Endothelial cell of umbilical vein (primary cell): Measurements from ENCODE around the gene MYLK2. TPM values are rescaled to one million over a fixed set of nuclear protein-coding genes. Genes with fewer than 3 reads are reported as not detected.

Experiments
- BruUV-seq: library from RNA; stranded (reverse); fragments of 400-500 nt; replicated peaks from 2 replicates; lab custom pipeline; 2021; lab: Mats Ljungman, UMichigan
- CTCF ChIA-PET: fragments of 300-600, 350-600 bp; sonication (Branson Sonifier 250); formaldehyde crosslinking; loops from one replicate; lab custom pipeline; 2021; ENCODE audit warnings: antibody characterized with exemption, inconsistent platforms; lab: Charles Lee
- POLR2A ChIA-PET: fragments of 300-600, 350-600 bp; sonication (Branson Sonifier 250); formaldehyde crosslinking; loops from one replicate; lab custom pipeline; 2021; ENCODE audit warnings: antibody characterized with exemption, inconsistent platforms; lab: Charles Lee
- DNase-seq: peaks from one replicate; pipeline ENCODE4 v3.0.0-alpha.2; 2011; ENCODE audit warnings: low read depth, low spot score
- FAIRE-seq: peaks from 2 replicates; lab custom pipeline; 2011; peaks lifted over from hg19 to GRCh38; lab: Jason Lieb, UNC
- H2AFZ ChIP-seq: 2 replicates; pipeline ENCODE4 v1.6.0; 2012; ENCODE audit warnings: low read depth, low read length, control low read depth, inconsistent platforms
- H3K27ac ChIP-seq: 2 replicates; pipeline ENCODE4 v1.5.1; 2011; ENCODE audit warnings: low read depth, mild to moderate bottlenecking, control low read depth, low read length, moderate library complexity; ENCODE audit not compliant: insufficient read depth
- H3K27me3 ChIP-seq, 2 experiments: 2 replicates each; pipeline versions ENCODE4 v1.6.0 to v1.6.1; 2011; ENCODE audit warnings: low read length in 2 of 2, mixed read lengths in 1 of 2; ENCODE audit not compliant: control insufficient read depth in 2 of 2, insufficient read depth in 2 of 2
- H3K36me3 ChIP-seq, 2 experiments: 2 replicates in 1 of 2; 3 replicates in 1 of 2; pipeline ENCODE4 v1.5.1; 2011; ENCODE audit warnings: low read length in 2 of 2, mild to moderate bottlenecking in 1 of 2, moderate library complexity in 1 of 2; ENCODE audit not compliant: control insufficient read depth in 2 of 2, insufficient read depth in 2 of 2; ENCODE audit errors: extremely low read depth in 1 of 2
- H3K4me1 ChIP-seq: 3 replicates; pipeline ENCODE4 v1.5.1; 2011; ENCODE audit warnings: mild to moderate bottlenecking, low read length; ENCODE audit not compliant: control insufficient read depth, insufficient read depth; ENCODE audit errors: extremely low read depth
- H3K4me2 ChIP-seq: 2 replicates; pipeline ENCODE4 v1.6.1; 2011; ENCODE audit warnings: low read length, control low read depth, mixed read lengths; ENCODE audit not compliant: insufficient read depth
- H3K4me3 ChIP-seq, 3 experiments: fragments of 200-600 bp in 1 of 3; sonication (generic), shearing (Covaris generic) in 1 of 3; replicated peaks in 1 of 3; 2 replicates each; pipeline ENCODE4 v1.5.1; 2011 to 2016; ENCODE audit warnings: control low read depth in 3 of 3, low read length in 3 of 3, mild to moderate bottlenecking in 2 of 3, inconsistent platforms in 1 of 3, low read depth in 1 of 3, moderate library complexity in 1 of 3; ENCODE audit not compliant: insufficient read depth in 1 of 3
- H3K79me2 ChIP-seq: 2 replicates; pipeline ENCODE4 v1.6.0; 2012; ENCODE audit warnings: low read length, inconsistent platforms; ENCODE audit not compliant: control insufficient read depth, insufficient read depth
- H3K9ac ChIP-seq: replicated peaks from 2 replicates; pipeline ENCODE3; 2011; ENCODE audit warnings: low read length, control low read depth; ENCODE audit not compliant: insufficient read depth; ENCODE audit errors: extremely low read depth
- H3K9me1 ChIP-seq: replicated peaks from 3 replicates; pipeline ENCODE4 v1.6.0; 2011; ENCODE audit warnings: mild to moderate bottlenecking, low read length; ENCODE audit not compliant: control insufficient read depth, insufficient read depth; ENCODE audit errors: extremely low read depth
- H3K9me3 ChIP-seq: replicated peaks from 2 replicates; pipeline ENCODE4 v1.5.1; 2012; ENCODE audit warnings: low read length, inconsistent platforms; ENCODE audit not compliant: control insufficient read depth, insufficient read depth
- H4K20me1 ChIP-seq: replicated peaks from 2 replicates; pipeline ENCODE3; 2011; ENCODE audit warnings: mild to moderate bottlenecking, low read length; ENCODE audit not compliant: control insufficient read depth, insufficient read depth; ENCODE audit errors: extremely low read depth
- EZH2 ChIP-seq: IDR thresholded peaks from 2 replicates; pipeline ENCODE4 v1.6.1; 2012; ENCODE audit warnings: borderline replicate concordance, low read depth, mild to moderate bottlenecking, moderate library complexity, low read length, inconsistent platforms; ENCODE audit not compliant: severe bottlenecking
- FOS ChIP-seq: IDR thresholded peaks from 2 replicates; pipeline ENCODE4 v1.6.1; 2011; ENCODE audit warnings: mild to moderate bottlenecking, low read length, moderate library complexity, borderline replicate concordance; ENCODE audit not compliant: insufficient read depth
- GATA2 ChIP-seq: IDR thresholded peaks from 2 replicates; pipeline ENCODE4 v1.7.0; 2011; ENCODE audit warnings: low read depth, mild to moderate bottlenecking, moderate library complexity, mixed read lengths, low read length; ENCODE audit not compliant: insufficient read length, insufficient read depth
- MAX ChIP-seq: IDR thresholded peaks from 2 replicates; pipeline ENCODE4 v1.6.1; 2011; ENCODE audit not compliant: insufficient read depth, insufficient read length
- MYC ChIP-seq: IDR thresholded peaks from one replicate; pipeline ENCODE4 v1.6.1; 2011; ENCODE audit warnings: mild to moderate bottlenecking, low read depth, low read length
- dilution Hi-C: fragments of 300-500 bp; cut with MboI; formaldehyde crosslinking; loops from one replicate; pipeline ENCODE4 v1.15.0; 2019; ENCODE audit warnings: low sequenced_read_pairs; ENCODE audit not compliant: extremely low pct_ligation_motif_present
- intact Hi-C: fragments of 100-400 bp; cut with micrococcal nuclease; formaldehyde crosslinking; loops from one replicate; pipeline ENCODE4 v1.10.0; 2022
- polyA plus RNA-seq, 4 experiments: library from polyadenylated mRNA; depleted of rRNA in 3 of 4; stranded (reverse) in 3 of 4; unstranded in 1 of 4; fragments of >200 nt; gene quantifications; 2 replicates each; pipeline versions ENCODE4 v1.2.1 to v1.2.3, GENCODE V29; 2011 to 2012; ENCODE audit warnings: missing spikeins in 1 of 4
- total RNA-seq: library from RNA; stranded (reverse); gene quantifications from 2 replicates; pipeline ENCODE4 v1.2.3, GENCODE V29; 2021

MYLK2 gene
- total and polyA plus RNA-seq, 2 donors (not counting 3 experiments of a cell fraction or from before 2014, with no cell fraction given) = 2.6 to 2.7 TPM

GRCh38 chr20:31803552-31804291 lies 15.4 kb upstream of the MYLK2 start:
- Histone ChIP-seq H3K79me2 (no peaks in the 10 kb centered on the region), H3K4me1 (no peaks in the 10 kb centered on the region), H3K4me2 (no peak overlapping the region), H3K27ac (no peak overlapping the region), H3K9me1 (no peaks in the 10 kb centered on the region), H2AFZ (no peak overlapping the region), H3K9me3 (no peaks in the 10 kb centered on the region), H4K20me1 (no peaks in the 10 kb centered on the region), H3K9ac (no peak overlapping the region), H3K27me3 (no peaks in the 10 kb centered on the region), H3K36me3 (peaks cover 2 to 21% of the 10 kb centered on the region in 2 experiments), H3K4me3 (no peak overlapping the region)
- no TSS peak for BruUV-seq
- peak; percentile 20 for DNase-seq
- intact Hi-C loops (no loop called here), dilution Hi-C loops (no loop called here)
- no peak for FAIRE-seq
- TF ChIP-seq MAX = no peak
- TF ChIP-seq GATA2 = peak; percentile 26
- CTCF ChIA-PET = no interaction called here
- POLR2A ChIA-PET = no interaction called here

GRCh38 chr20:31806564-31807355 lies 12.4 kb upstream of the MYLK2 start:
- no peak for DNase-seq
- no peaks in the 10 kb centered on the region for H3K9me3 ChIP-seq
- dilution Hi-C loops (no loop called here), intact Hi-C loops (no loop called here)
- no TSS peak for BruUV-seq
- no peak overlapping the region for H3K4me2 ChIP-seq
- H3K4me1 ChIP-seq = peaks cover under 1% of the 10 kb centered on the region
- peaks cover 2 to 7% of the 10 kb centered on the region in 2 experiments for H3K36me3 ChIP-seq
- H3K27ac ChIP-seq = no peak overlapping the region
- H3K4me3 ChIP-seq = no peak overlapping the region
- FAIRE-seq = no peak
- ChIA-PET CTCF (interaction anchor here (0.6 kb wide), 1 partner anchor 1053 kb away, joined by 3 read pairs; no protein-coding TSS in a partner anchor), POLR2A (no interaction called here)
- H3K79me2 ChIP-seq = no peaks in the 10 kb centered on the region
- no peak overlapping the region for H2AFZ ChIP-seq
- no peaks in the 10 kb centered on the region for H4K20me1 ChIP-seq
- no peak overlapping the region for H3K9ac ChIP-seq
- no peaks in the 10 kb centered on the region for H3K9me1 ChIP-seq
- no peaks in the 10 kb centered on the region for H3K27me3 ChIP-seq
- TF ChIP-seq FOS (no peak), MYC (no peak), EZH2 (no peak)
